Measurements from ENCODE around the gene SMPDL3A. TPM values are rescaled to one million over a fixed set of nuclear protein-coding genes. Genes with fewer than 3 reads are reported as not detected.

The SMPDL3A gene
- total and polyA plus RNA-seq, 9 of the 15 experiments (the other 6 are each of a cell fraction or from before 2014, with no cell fraction given) = 0.14 to 0.91 (median 0.54) TPM

- no peak for TF ChIP-seq SRSF3 (IDR thresholded peaks at IDR 0.05; ENCODE audit: insufficient read depth, low read length)
Observed at GRCh38 chr6:122845916-122846612, 57.0 kb downstream of the SMPDL3A start (continued).

DNA sequence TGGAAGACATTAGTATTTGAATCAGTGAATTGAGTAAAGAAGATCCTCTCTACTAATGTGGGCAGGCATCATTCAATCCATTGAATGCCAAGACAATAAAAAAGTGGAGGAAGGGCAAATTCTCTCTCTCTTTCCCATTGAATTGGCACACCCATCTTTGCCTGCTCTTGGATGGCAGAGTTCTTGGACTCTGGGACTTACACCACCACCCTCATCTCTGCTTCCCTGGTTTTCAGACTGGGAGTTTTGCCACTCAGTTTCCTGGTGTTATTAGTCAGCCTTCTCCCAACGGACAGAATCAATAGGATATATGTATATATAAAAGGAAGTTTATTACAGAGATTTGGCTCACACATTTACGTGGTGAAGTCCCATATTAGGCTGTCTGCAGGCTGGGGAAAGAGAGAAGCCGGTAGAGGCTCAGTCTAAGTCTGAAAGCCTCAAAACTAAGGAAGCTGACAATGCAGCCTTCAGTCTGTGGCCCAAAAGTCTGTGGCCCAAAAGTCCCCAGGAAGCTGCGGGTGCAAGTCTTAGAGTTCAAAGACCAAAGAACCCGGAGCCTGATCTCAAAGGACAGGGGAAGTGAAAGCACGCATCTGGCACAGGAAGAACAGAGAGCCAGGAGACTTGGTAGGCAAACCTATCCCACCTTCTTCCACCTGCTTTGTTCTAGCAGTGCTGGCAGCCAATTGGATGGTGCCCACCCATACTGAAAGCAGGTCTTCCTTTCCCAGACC lies 64.4 kb downstream of the SMPDL3A start:
- Histone ChIP-seq H3K27me3 (ENCODE audit: control insufficient read depth in 2 of 2, insufficient read depth in 2 of 2, low read length in 2 of 2) (no peaks in the 10 kb centered on the region), H3K4me3 (no peak overlapping the region), H3K9ac (ENCODE audit: insufficient read depth in 1 of 2, low read depth in 2 of 2, low read length in 2 of 2) (no peak overlapping the region), H3K27ac (ENCODE audit: extremely low read depth, low read depth, low read length) (no peak overlapping the region), H3K4me2 (ENCODE audit: insufficient read depth, low read length) (no peak overlapping the region), H3K36me3 (ENCODE audit: control insufficient read depth, insufficient read depth, low read length) (no peaks in the 10 kb centered on the region), H3K79me2 (ENCODE audit: control insufficient read depth, insufficient read depth, low read length) (no peaks in the 10 kb centered on the region), H2AFZ (ENCODE audit: low read depth, low read length) (no peak overlapping the region), H4K20me1 (replicated peaks; ENCODE audit: control insufficient read depth, insufficient read depth, low read length) (no peaks in the 10 kb centered on the region), H3K9me1 (ENCODE audit: control insufficient read depth, insufficient read depth, low read length) (no peaks in the 10 kb centered on the region), H3K4me1 (replicated peaks in 1 of 2; ENCODE audit: control insufficient read depth in 2 of 2, insufficient read depth in 2 of 2, low read length in 2 of 2) (no peaks in the 10 kb centered on the region), H3K9me3 (replicated peaks; ENCODE audit: control insufficient read depth, insufficient read depth, low read depth, low read length) (no peaks in the 10 kb centered on the region)
- DNase-seq (ENCODE audit: extremely low read depth in 1 of 4, low spot score in 3 of 4) (no peak), FAIRE-seq (no peak), ATAC-seq (no peak)
- TF ChIP-seq, protein P1, sequence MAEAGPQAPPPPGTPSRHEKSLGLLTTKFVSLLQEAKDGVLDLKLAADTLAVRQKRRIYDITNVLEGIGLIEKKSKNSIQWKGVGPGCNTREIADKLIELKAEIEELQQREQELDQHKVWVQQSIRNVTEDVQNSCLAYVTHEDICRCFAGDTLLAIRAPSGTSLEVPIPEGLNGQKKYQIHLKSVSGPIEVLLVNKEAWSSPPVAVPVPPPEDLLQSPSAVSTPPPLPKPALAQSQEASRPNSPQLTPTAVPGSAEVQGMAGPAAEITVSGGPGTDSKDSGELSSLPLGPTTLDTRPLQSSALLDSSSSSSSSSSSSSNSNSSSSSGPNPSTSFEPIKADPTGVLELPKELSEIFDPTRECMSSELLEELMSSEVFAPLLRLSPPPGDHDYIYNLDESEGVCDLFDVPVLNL (CRISPR knock-in tag; IDR thresholded peaks at IDR 0.05; ENCODE audit: low read depth) = no peak
- no peak for TF ChIP-seq RBM34 (IDR thresholded peaks at IDR 0.05; ENCODE audit: borderline replicate concordance, insufficient read depth, low read length)
- no peak for TF ChIP-seq SP1 (CRISPR knock-in tag; IDR thresholded peaks at IDR 0.05)
- no peak for TF ChIP-seq ESRRB (CRISPR knock-in tag; IDR thresholded peaks at IDR 0.05; ENCODE audit: borderline replicate concordance)
- TF ChIP-seq ZNF133 (CRISPR knock-in tag; IDR thresholded peaks at IDR 0.05) = no peak
- TF ChIP-seq CBX3 (IDR thresholded peaks at IDR 0.05; ENCODE audit: borderline replicate concordance in 1 of 2, low read length in 2 of 2) = no peak
- ChIA-PET POLR2A (no interaction called here), CTCF (ENCODE audit: low intra/inter-chr PET ratio) (no interaction called here)
- in situ Hi-C loops (cut with MboI) = no loop called here
- 0% methylated on average over 6 of the region's 6 CpGs for WGBS (ENCODE audit: insufficient coverage, low coverage, missing lambda C conversion rate)
- intact Hi-C loops (cut with micrococcal nuclease) = no loop called here
- BruUV-seq (replicated peaks) = no TSS peak

Small RNAs within 50 kb of the gene (small RNA-seq; reads per million reads assigned to genes)
- not detected for gene RN7SL564P

Other genes starting within 250 kb of the SMPDL3A start
- 14.8 and 17.8 TPM in 2 replicates for gene PKIB, start 178.9 kb upstream of the SMPDL3A start, total RNA-seq (2014; rRNA removed)
- gene PKIB, start 178.9 kb upstream of the SMPDL3A start, total RNA-seq (2014; rRNA removed; fragmentation: Illumina TruSeq; extraction: Trizol) = 37.5 and 37.8 TPM in 2 replicates
- 29.4 and 30.0 TPM in 2 replicates for gene PKIB, start 178.9 kb upstream of the SMPDL3A start, total RNA-seq (2015; rRNA removed; fragmentation: Illumina TruSeq; extraction: Trizol)
- gene PKIB, start 178.9 kb upstream of the SMPDL3A start, total RNA-seq (2021) = 18.7 and 21.9 TPM in 2 replicates
- 23.3 and 28.3 TPM in 2 replicates for gene PKIB, start 178.9 kb upstream of the SMPDL3A start, polyA plus RNA-seq (2011; rRNA removed)
- gene PKIB, start 178.9 kb upstream of the SMPDL3A start, polyA plus RNA-seq (2014; fragmentation: Illumina TruSeq; extraction: Trizol) = 23.9 and 29.8 TPM in 2 replicates
- gene PKIB, start 178.9 kb upstream of the SMPDL3A start, polyA plus RNA-seq (2014; fragmentation: Nextera tagmentation; extraction: Ambion mirVana) = 10 to 100 TPM; 26.6 to 27.4 TPM
- gene PKIB, start 178.9 kb upstream of the SMPDL3A start, polyA plus RNA-seq (2014; rRNA removed) = 21.0 and 26.3 TPM in 2 replicates
- not detected in 2 replicates for gene FABP7, start 9.5 kb upstream of the SMPDL3A start, total RNA-seq (2014; rRNA removed)
- gene FABP7, start 9.5 kb upstream of the SMPDL3A start, total RNA-seq (2014; rRNA removed; fragmentation: Illumina TruSeq; extraction: Trizol) = not detected in 2 replicates
- not detected in 2 replicates for gene FABP7, start 9.5 kb upstream of the SMPDL3A start, total RNA-seq (2015; rRNA removed; fragmentation: Illumina TruSeq; extraction: Trizol)
- not detected in 2 replicates for gene FABP7, start 9.5 kb upstream of the SMPDL3A start, total RNA-seq (2021)
- not detected in 2 replicates for gene FABP7, start 9.5 kb upstream of the SMPDL3A start, polyA plus RNA-seq (2011; rRNA removed)
- not detected in 2 replicates for gene FABP7, start 9.5 kb upstream of the SMPDL3A start, polyA plus RNA-seq (2014; fragmentation: Illumina TruSeq; extraction: Trizol)
- under 1 TPM; 0.07 to 0.14 TPM for gene FABP7, start 9.5 kb upstream of the SMPDL3A start, polyA plus RNA-seq (2014; fragmentation: Nextera tagmentation; extraction: Ambion mirVana)
- gene FABP7, start 9.5 kb upstream of the SMPDL3A start, polyA plus RNA-seq (2014; rRNA removed) = not detected in 2 replicates
- under 0.01 and 0.36 TPM in 2 replicates for gene CLVS2, start 207.0 kb downstream of the SMPDL3A start, total RNA-seq (2014; rRNA removed)
- 0.03 TPM in 1 of 2 replicates, not detected in the other for gene CLVS2, start 207.0 kb downstream of the SMPDL3A start, total RNA-seq (2014; rRNA removed; fragmentation: Illumina TruSeq; extraction: Trizol)
- gene CLVS2, start 207.0 kb downstream of the SMPDL3A start, total RNA-seq (2015; rRNA removed; fragmentation: Illumina TruSeq; extraction: Trizol) = 0.04 and 0.08 TPM in 2 replicates
- gene CLVS2, start 207.0 kb downstream of the SMPDL3A start, total RNA-seq (2021) = 0.13 TPM in 1 of 2 replicates, not detected in the other
- gene CLVS2, start 207.0 kb downstream of the SMPDL3A start, polyA plus RNA-seq (2011; rRNA removed) = 0.04 TPM in 1 of 2 replicates, not detected in the other
- gene CLVS2, start 207.0 kb downstream of the SMPDL3A start, polyA plus RNA-seq (2014; fragmentation: Illumina TruSeq; extraction: Trizol) = 0.01 and 0.04 TPM in 2 replicates
- under 1 TPM in 1 of 2 experiments, not detected in 1; 0.01 TPM for gene CLVS2, start 207.0 kb downstream of the SMPDL3A start, polyA plus RNA-seq (2014; fragmentation: Nextera tagmentation; extraction: Ambion mirVana)
- gene CLVS2, start 207.0 kb downstream of the SMPDL3A start, polyA plus RNA-seq (2014; rRNA removed) = 0.03 TPM in 1 of 2 replicates, not detected in the other